ENCODE measurements around the gene MTARC1.

Gene MTARC1

DNA sequence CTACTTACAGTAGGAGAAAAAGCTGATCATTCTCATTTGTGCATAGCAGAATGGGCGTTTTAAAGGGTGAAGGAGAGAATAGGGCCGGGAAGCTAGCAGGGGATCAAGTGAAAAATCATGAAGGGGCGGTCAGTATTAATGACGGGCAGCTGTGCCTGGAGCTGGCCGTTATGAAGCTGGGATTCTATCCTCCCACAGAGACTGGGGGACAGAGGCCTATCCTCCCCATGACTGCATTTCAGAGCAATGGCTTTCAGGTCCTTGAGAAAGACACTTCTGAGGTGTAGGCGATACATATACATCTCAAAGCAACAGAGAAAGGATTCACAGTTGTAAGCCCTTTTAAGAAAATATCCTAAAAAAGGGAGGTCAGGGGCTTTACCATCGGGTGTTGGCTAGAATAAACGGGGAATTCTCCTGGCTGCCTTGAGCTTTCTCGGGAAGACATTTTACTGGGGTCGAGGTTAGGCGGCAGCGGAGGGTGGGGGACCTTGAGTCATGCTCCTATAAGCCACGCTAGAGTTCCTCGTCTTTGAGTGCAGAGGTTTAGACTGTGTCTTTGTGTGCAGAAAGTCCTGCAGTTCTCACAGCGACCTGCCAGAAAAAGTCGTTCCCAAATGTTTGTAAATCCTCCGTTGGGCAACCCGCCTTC, 39.1 kb upstream of the MTARC1 start:
- POLR2A ChIA-PET, result interaction anchor here (0.6 to 2.8 kb wide), 17 partner anchors 8 to 478 kb away, joined by 3 to 22 read pairs (median 4); partner anchors contain the start of gene MTARC1
- CTCF ChIA-PET, result interaction anchor here (1.2 to 4.0 kb wide), 2 partner anchors 14 to 28 kb away, joined by 3 to 21 read pairs; no protein-coding TSS in a partner anchor
- TF ChIP-seq CTBP1 (IDR thresholded peaks at IDR 0.05; ENCODE audit: borderline replicate concordance) (no peak), L3MBTL2 (conservative IDR thresholded peaks at IDR 0.05) (0 out of 2 replicates have a peak, but pooled peaks have one; percentile 85)
- no peak for DNase-seq (ENCODE audit: extremely low spot score)

GRCh38 chr1:220748089-220748934, 38.4 kb upstream of the MTARC1 start, which contains the start of gene MTARC2:
TSS of gene MTARC2 (plus strand) at chr1:220748322. CDS start at chr1:220748532, 210 bp downstream.
- ChIA-PET CTCF (interaction anchor here (1.2 to 4.0 kb wide), 2 partner anchors 15 to 27 kb away, joined by 3 to 21 read pairs; no protein-coding TSS in a partner anchor), POLR2A (interaction anchor here (0.6 to 2.8 kb wide), 19 partner anchors 8 to 479 kb away, joined by 3 to 22 read pairs (median 4); partner anchors contain the start of gene MTARC1)
- DNase-seq (ENCODE audit: extremely low spot score), result peak; percentile 62
- no peak for TF ChIP-seq CTBP1 (IDR thresholded peaks at IDR 0.05; ENCODE audit: borderline replicate concordance)
- TF ChIP-seq HDGF (IDR thresholded peaks at IDR 0.05; ENCODE audit: borderline replicate concordance), result 0 out of 2 replicates have a peak, but pooled peaks have one; percentile 45
- TF ChIP-seq L3MBTL2 (conservative IDR thresholded peaks at IDR 0.05), result peak; percentile 55
- no peak for TF ChIP-seq NFRKB (IDR thresholded peaks at IDR 0.05)

GRCh38 chr1:220748936-220749335, 37.8 kb upstream of the MTARC1 start:
- TF ChIP-seq ARNT (IDR thresholded peaks at IDR 0.05) (no peak), FOXM1 (IDR thresholded peaks at IDR 0.05; ENCODE audit: borderline replicate concordance) (no peak), TARDBP (IDR thresholded peaks at IDR 0.05) (no peak), NFRKB (IDR thresholded peaks at IDR 0.05) (no peak), SP1 (IDR thresholded peaks at IDR 0.05) (no peak), CTBP1 (IDR thresholded peaks at IDR 0.05; ENCODE audit: borderline replicate concordance) (no peak), FOXA1 (IDR thresholded peaks at IDR 0.05) (no peak), LEF1 (IDR thresholded peaks at IDR 0.05; ENCODE audit: borderline replicate concordance) (no peak), ELF4 (IDR thresholded peaks at IDR 0.05) (no peak), ZNF384 (IDR thresholded peaks at IDR 0.05) (no peak)
- TF ChIP-seq, protein P1, sequence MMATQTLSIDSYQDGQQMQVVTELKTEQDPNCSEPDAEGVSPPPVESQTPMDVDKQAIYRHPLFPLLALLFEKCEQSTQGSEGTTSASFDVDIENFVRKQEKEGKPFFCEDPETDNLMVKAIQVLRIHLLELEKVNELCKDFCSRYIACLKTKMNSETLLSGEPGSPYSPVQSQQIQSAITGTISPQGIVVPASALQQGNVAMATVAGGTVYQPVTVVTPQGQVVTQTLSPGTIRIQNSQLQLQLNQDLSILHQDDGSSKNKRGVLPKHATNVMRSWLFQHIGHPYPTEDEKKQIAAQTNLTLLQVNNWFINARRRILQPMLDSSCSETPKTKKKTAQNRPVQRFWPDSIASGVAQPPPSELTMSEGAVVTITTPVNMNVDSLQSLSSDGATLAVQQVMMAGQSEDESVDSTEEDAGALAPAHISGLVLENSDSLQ (IDR thresholded peaks at IDR 0.05), result no peak
- CTCF ChIA-PET, result no interaction called here
- POLR2A ChIA-PET, result interaction anchor here (1.0 to 2.8 kb wide), 7 partner anchors 8 to 479 kb away, joined by 4 to 22 read pairs (median 5); no protein-coding TSS in a partner anchor

GRCh38 chr1:220750131-220750515, 36.6 kb upstream of the MTARC1 start:
- POLR2A ChIA-PET, result interaction anchor here (2.7 kb wide), 1 partner anchor 12 kb away, joined by 20 read pairs; no protein-coding TSS in a partner anchor
- no peak for DNase-seq (ENCODE audit: extremely low spot score)
- TF ChIP-seq HDGF (IDR thresholded peaks at IDR 0.05; ENCODE audit: borderline replicate concordance), result no peak
- no peak for TF ChIP-seq BHLHE40 (IDR thresholded peaks at IDR 0.05; ENCODE audit: borderline replicate concordance)
- no peak for TF ChIP-seq ZNF384 (IDR thresholded peaks at IDR 0.05)
- TF ChIP-seq FOXA1 (IDR thresholded peaks at IDR 0.05), result no peak
- no peak for TF ChIP-seq SP1 (IDR thresholded peaks at IDR 0.05)
- no peak for TF ChIP-seq TARDBP (IDR thresholded peaks at IDR 0.05)
- CTCF ChIA-PET, result no interaction called here

More at GRCh38 chr1:220748936-220749335, 37.8 kb upstream of the MTARC1 start:
- DNase-seq (ENCODE audit: extremely low spot score), result no peak

DNA sequence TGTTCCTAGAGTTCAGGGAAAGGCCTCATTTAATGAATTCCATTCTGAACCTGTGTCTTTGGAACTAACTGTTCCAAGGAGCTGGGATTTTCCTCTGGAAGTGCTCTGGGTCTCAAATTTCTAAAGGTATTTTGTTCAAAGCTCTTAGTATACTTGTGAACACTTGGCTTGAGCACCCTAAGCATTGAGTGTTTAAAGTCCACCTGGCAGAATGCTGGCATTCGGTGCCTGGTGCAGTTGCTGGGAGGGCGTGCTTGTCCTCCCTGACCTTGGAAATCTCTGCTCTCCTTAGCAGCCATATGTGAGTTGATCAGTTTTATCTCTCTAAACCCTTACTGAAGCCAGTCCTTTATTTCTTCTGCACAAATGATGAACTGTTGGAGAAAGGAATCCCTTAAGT, 35.6 kb upstream of the MTARC1 start:
- no peak for DNase-seq (ENCODE audit: extremely low spot score)
- ChIA-PET CTCF (no interaction called here), POLR2A (no interaction called here)
- TF ChIP-seq ELF4 (IDR thresholded peaks at IDR 0.05) (no peak), ARNT (IDR thresholded peaks at IDR 0.05) (no peak), CTBP1 (IDR thresholded peaks at IDR 0.05; ENCODE audit: borderline replicate concordance) (no peak), ZNF384 (IDR thresholded peaks at IDR 0.05) (no peak), FOXM1 (IDR thresholded peaks at IDR 0.05; ENCODE audit: borderline replicate concordance) (no peak), FOXA1 (IDR thresholded peaks at IDR 0.05) (no peak), LEF1 (IDR thresholded peaks at IDR 0.05; ENCODE audit: borderline replicate concordance) (no peak), FOXK2 (IDR thresholded peaks at IDR 0.05) (no peak), BHLHE40 (IDR thresholded peaks at IDR 0.05; ENCODE audit: borderline replicate concordance) (no peak), SP1 (IDR thresholded peaks at IDR 0.05) (no peak)
- TF ChIP-seq, protein P1 (IDR thresholded peaks at IDR 0.05), result no peak

DNA sequence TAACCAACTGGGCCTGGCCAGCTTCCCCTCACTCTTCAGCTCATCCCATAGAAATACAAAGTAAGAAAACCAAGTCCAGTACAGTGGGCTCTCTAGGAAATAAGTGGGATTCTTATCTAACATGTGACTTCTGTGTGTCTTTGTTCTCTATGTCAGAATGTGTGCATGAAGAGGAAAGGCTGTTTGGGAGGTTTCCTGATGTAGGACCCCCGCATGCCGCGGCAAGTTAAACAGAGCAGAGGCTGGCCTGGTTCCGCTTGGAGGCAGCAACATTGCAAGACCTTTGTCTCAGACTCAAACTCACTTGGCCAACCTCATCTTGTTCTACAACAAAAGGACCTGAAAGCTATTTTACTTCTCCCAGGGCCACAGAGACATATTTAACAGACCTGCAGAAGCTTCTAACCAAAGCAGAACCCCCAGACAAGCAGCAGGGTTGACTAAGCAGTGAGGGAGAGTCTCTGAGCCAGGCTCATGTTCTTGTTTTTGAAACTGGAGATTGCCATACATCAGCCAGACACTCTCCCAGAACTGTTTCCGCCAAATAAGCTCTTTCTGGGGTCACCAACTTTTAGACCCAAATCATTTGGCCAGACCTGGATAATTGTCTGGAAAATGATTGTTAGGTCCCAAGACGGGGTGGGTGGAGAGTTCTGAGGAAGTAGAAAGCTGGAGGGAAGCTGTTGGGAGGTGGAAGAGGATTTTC, 32.3 kb upstream of the MTARC1 start:
- CTCF ChIA-PET, result interaction anchor here (0.6 to 1.2 kb wide), 2 partner anchors 21 to 246 kb away, joined by 3 to 4 read pairs; no protein-coding TSS in a partner anchor
- POLR2A ChIA-PET, result no interaction called here
- no peak for DNase-seq (ENCODE audit: extremely low spot score)
- no peak for TF ChIP-seq FOXM1 (IDR thresholded peaks at IDR 0.05; ENCODE audit: borderline replicate concordance)
- TF ChIP-seq SP1 (IDR thresholded peaks at IDR 0.05), result no peak
- no peak for TF ChIP-seq CTBP1 (IDR thresholded peaks at IDR 0.05; ENCODE audit: borderline replicate concordance)
- TF ChIP-seq BHLHE40 (IDR thresholded peaks at IDR 0.05; ENCODE audit: borderline replicate concordance), result no peak
- TF ChIP-seq, protein P1 (IDR thresholded peaks at IDR 0.05), result no peak
- TF ChIP-seq HDGF (IDR thresholded peaks at IDR 0.05; ENCODE audit: borderline replicate concordance), result no peak
- no peak for TF ChIP-seq L3MBTL2 (conservative IDR thresholded peaks at IDR 0.05)
- no peak for TF ChIP-seq NFRKB (IDR thresholded peaks at IDR 0.05)
- no peak for TF ChIP-seq FOXA1 (IDR thresholded peaks at IDR 0.05)
- TF ChIP-seq LEF1 (IDR thresholded peaks at IDR 0.05; ENCODE audit: borderline replicate concordance), result no peak
- TF ChIP-seq FOXK2 (IDR thresholded peaks at IDR 0.05), result no peak

Measured in HEK293T (cell line).